ENCODE measurements around the gene STX17. TPM values are rescaled to one million over a fixed set of nuclear protein-coding genes. Genes with fewer than 3 reads are reported as not detected.

STX17 gene
- total RNA-seq, 4 donors from 2014 or later = 24.3 to 43.1 (median 33.7) TPM

DNA sequence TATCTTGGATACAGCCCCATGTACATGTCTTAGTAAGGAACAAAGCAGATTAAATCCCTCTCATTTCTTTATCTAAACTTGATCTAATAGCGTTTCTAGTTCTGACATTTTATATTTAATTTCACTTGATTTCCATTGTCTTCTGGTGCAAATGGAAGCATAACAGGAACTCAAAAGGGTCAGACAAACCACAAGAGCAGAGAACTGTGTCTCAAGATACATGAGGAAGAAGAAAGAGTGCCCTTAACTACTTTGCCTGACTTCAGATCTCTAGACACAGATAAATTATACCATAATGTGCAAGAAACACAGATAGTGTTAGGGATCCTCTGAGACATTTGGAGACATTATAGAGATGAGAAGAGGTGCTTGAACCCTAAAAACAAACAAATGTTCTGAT is 20.7 kb upstream of the STX17 start:
- Histone ChIP-seq H3K36me3 (no peaks in the 10 kb centered on the region), H3K27me3 (no peaks in the 10 kb centered on the region), H3K9me3 (no peaks in the 10 kb centered on the region), H3K27ac (no peak overlapping the region), H3K4me3 (no peak overlapping the region), H3K4me1 (no peaks in the 10 kb centered on the region)
- WGBS, 2 donors = 44 to 67% methylated on average over 1 of the region's 1 CpG
- TF ChIP-seq, protein P1, sequence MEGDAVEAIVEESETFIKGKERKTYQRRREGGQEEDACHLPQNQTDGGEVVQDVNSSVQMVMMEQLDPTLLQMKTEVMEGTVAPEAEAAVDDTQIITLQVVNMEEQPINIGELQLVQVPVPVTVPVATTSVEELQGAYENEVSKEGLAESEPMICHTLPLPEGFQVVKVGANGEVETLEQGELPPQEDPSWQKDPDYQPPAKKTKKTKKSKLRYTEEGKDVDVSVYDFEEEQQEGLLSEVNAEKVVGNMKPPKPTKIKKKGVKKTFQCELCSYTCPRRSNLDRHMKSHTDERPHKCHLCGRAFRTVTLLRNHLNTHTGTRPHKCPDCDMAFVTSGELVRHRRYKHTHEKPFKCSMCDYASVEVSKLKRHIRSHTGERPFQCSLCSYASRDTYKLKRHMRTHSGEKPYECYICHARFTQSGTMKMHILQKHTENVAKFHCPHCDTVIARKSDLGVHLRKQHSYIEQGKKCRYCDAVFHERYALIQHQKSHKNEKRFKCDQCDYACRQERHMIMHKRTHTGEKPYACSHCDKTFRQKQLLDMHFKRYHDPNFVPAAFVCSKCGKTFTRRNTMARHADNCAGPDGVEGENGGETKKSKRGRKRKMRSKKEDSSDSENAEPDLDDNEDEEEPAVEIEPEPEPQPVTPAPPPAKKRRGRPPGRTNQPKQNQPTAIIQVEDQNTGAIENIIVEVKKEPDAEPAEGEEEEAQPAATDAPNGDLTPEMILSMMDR (IDR thresholded peaks at IDR 0.05) = no peak
- TF ChIP-seq POLR2A (IDR thresholded peaks at IDR 0.05) = no peak
- no peak for DNase-seq (ENCODE audit: low spot score in 2 of 2)

DNA sequence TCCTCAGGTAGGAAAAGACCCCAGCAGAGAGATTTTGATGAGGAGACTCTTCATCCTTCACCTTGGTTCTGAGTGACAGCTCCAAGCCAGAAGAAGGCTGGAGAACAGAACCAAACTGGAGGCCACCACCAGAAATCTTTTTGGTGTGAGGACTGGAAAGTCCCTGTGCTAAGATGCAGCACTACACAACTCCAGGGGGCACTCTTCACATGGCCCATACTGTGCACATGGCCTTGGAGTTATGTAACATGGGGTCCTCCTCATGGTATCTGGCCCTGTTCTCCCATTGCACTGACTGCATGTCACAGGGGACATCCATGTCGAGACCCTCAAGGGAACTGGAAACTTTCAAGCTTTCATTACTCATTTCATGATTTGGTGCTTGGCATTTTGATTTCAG is 17.3 kb upstream of the STX17 start:
- Histone ChIP-seq H3K4me1 (no peaks in the 10 kb centered on the region), H3K36me3 (no peaks in the 10 kb centered on the region), H3K27me3 (no peaks in the 10 kb centered on the region), H3K4me3 (no peak overlapping the region), H3K9me3 (no peaks in the 10 kb centered on the region), H3K27ac (no peak overlapping the region)
- TF ChIP-seq, protein P1 (IDR thresholded peaks at IDR 0.05) = no peak
- TF ChIP-seq POLR2A (IDR thresholded peaks at IDR 0.05) (no peak), EP300 (IDR thresholded peaks at IDR 0.05) (no peak)
- WGBS, 2 donors = 79 to 100% methylated on average over 1 of the region's 1 CpG
- DNase-seq (ENCODE audit: low spot score in 2 of 2) = no peak

DNA sequence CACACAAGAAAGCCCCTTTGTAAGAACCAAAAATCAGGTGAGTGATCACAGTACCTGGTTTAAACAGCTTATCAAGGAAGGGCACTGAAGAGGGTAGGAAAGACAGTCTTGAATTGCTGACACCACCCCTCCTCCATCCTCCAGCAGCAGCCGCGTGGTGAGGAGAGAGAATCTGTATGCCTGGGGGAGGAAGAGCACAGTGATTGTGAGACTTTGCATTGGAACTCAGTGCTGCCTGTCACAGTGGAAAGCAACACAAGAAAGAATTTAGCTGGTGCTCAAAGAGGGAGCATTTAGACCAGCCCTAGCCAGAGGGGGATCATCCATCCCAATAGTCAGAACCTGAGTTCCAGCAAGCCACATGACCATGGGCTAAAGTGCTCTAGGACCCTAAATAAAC is 11.6 kb upstream of the STX17 start:
- no peak for TF ChIP-seq EP300 (IDR thresholded peaks at IDR 0.05)
- TF ChIP-seq POLR2A (IDR thresholded peaks at IDR 0.05) = no peak
- no peaks in the 10 kb centered on the region for H3K9me3 ChIP-seq
- H3K4me3 ChIP-seq = no peak overlapping the region
- no peak overlapping the region for H3K27ac ChIP-seq
- H3K27me3 ChIP-seq = no peaks in the 10 kb centered on the region
- WGBS, 2 donors = 31 to 38% methylated on average over 2 of the region's 2 CpGs
- H3K4me1 ChIP-seq = no peaks in the 10 kb centered on the region
- H3K36me3 ChIP-seq = no peaks in the 10 kb centered on the region
- DNase-seq (ENCODE audit: low spot score in 2 of 2) = no peak

DNA sequence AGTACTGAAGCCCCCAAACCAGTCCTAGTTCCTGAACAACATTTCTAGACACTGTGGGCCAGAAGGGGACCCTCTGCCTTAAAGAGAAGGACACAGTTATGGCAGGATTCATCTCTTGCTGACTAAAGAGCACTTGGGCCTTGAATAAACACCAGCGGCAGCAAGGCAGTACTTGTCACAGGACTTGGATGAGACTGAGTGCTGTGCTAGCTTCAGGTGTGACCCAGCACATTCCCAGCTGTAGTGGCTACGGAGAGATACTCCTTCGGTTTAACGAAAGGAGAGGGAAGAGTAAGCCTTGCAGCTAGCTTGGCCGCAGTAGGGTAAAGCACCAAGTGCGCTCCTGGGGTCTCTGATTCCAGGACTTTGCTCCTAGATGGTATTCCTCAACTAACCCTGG is 10.9 kb upstream of the STX17 start:
- TF ChIP-seq EP300 (IDR thresholded peaks at IDR 0.05) = no peak
- TF ChIP-seq, protein P1 (IDR thresholded peaks at IDR 0.05) = no peak
- no peak for TF ChIP-seq POLR2A (IDR thresholded peaks at IDR 0.05)
- H3K27me3 ChIP-seq = no peaks in the 10 kb centered on the region
- no peaks in the 10 kb centered on the region for H3K36me3 ChIP-seq
- H3K9me3 ChIP-seq = no peaks in the 10 kb centered on the region
- no peaks in the 10 kb centered on the region for H3K4me1 ChIP-seq
- no peak for DNase-seq (ENCODE audit: low spot score in 2 of 2)
- WGBS, 2 donors = 93 to 97% methylated on average over 6 of the region's 6 CpGs
- no peak overlapping the region for H3K4me3 ChIP-seq
- no peak overlapping the region for H3K27ac ChIP-seq

DNA sequence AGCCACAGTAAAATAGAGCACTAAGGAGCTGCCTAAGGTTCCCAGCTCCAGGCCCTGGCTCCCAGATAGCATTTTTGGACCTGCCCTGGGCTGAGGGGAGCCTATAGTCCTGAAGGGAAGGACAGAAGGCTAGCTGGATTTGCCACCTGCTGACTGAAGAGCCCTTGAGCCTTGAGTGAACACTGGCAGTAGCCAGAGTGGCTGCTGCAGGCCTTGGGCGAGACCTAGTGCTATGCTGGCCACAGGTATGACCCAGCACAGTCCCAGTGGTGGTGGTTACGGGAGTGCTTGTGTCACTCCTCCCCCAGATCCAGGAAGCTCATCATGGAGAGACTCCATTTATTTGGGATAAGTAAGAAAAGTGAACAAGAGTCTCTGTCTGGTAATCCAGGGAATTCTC is 10.3 kb upstream of the STX17 start:
- Histone ChIP-seq H3K4me1 (no peaks in the 10 kb centered on the region), H3K9me3 (no peaks in the 10 kb centered on the region), H3K27ac (no peak overlapping the region), H3K4me3 (no peak overlapping the region), H3K27me3 (no peaks in the 10 kb centered on the region), H3K36me3 (no peaks in the 10 kb centered on the region)
- TF ChIP-seq EP300 (IDR thresholded peaks at IDR 0.05) (no peak), POLR2A (IDR thresholded peaks at IDR 0.05) (no peak)
- TF ChIP-seq, protein P1 (IDR thresholded peaks at IDR 0.05) = no peak
- WGBS, 2 donors = 90 to 94% methylated on average over 2 of the region's 2 CpGs
- DNase-seq (ENCODE audit: low spot score in 2 of 2) = no peak

DNA sequence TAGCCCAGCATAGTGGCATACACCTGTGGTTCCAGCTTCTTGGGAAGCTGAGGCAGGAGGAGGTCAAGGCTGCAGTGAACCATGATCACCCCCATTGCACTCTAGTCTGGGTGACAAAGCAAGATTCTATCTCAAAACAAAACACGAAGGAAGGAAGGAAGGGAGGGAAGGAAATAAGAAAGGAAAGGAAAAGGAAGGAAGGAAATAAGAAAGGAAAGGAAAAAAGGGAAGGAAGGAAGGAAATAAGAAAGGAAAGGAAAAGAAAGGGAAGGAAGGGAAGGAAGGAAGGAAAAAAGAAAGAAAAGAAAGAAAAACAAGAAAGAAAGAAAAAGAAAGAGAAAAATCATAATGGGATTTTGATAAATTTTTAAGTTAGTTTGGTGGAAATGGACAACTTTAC is 3.1 kb upstream of the STX17 start:
- TF ChIP-seq EP300 (IDR thresholded peaks at IDR 0.05) (no peak), POLR2A (IDR thresholded peaks at IDR 0.05) (no peak)
- TF ChIP-seq, protein P1 (IDR thresholded peaks at IDR 0.05) = no peak
- H3K9me3 ChIP-seq = no peaks in the 10 kb centered on the region
- WGBS, 2 donors = 79 to 87% methylated on average over 1 of the region's 1 CpG
- no peak overlapping the region for H3K4me3 ChIP-seq
- no peak overlapping the region for H3K27ac ChIP-seq
- peaks cover 0 to 18% (median 5%) of the 10 kb centered on the region in 4 donors for H3K4me1 ChIP-seq
- H3K36me3 ChIP-seq = no peaks in the 10 kb centered on the region
- H3K27me3 ChIP-seq = no peaks in the 10 kb centered on the region
- no peak for DNase-seq (ENCODE audit: low spot score in 2 of 2)

Measured in tibial nerve (tissue), 4 donors.